Stimulated activated CD4-positive, alpha-beta T cell treated with anti-CD3 and anti-CD28 coated beads, Interleukin-1b, Interleukin-23, amount 100 ng/mL, for 24 hours (primary cell): ENCODE results near the gene TTI1.

Experiments used
- DNase-seq, 4 experiments: peaks; one replicate each; pipeline ENCODE4 v3.0.0-alpha.2; 2020; ENCODE audit warnings: low read depth in 4 of 4, low spot score in 1 of 4

Gene TTI1

GRCh38 chr20:38055294-38055693 lies 22.0 kb upstream of the TTI1 start:
- no peak for DNase-seq

GRCh38 chr20:38054647-38055046 lies 21.4 kb upstream of the TTI1 start:
- no peak for DNase-seq

GRCh38 chr20:38052870-38053269 lies 19.6 kb upstream of the TTI1 start:
- DNase-seq, result no peak

GRCh38 chr20:38050686-38051085 lies 17.4 kb upstream of the TTI1 start:
- DNase-seq, result no peak

GRCh38 chr20:38049800-38050199 lies 16.5 kb upstream of the TTI1 start:
- no peak for DNase-seq

GRCh38 chr20:38046572-38046971 lies 13.3 kb upstream of the TTI1 start:
- DNase-seq, result no peak

GRCh38 chr20:38044685-38045084 lies 11.4 kb upstream of the TTI1 start:
- no peak for DNase-seq

- DNase-seq, result peak in 1 of 4 experiments; percentile 14
Observed at GRCh38 chr20:38043512-38044300, 10.4 kb upstream of the TTI1 start.

GRCh38 chr20:38040276-38040675 lies 7.0 kb upstream of the TTI1 start:
- DNase-seq, result no peak

- no peak for DNase-seq
Observed at GRCh38 chr20:38036366-38036765, 3.1 kb upstream of the TTI1 start.

GRCh38 chr20:38034961-38035360 lies 1.7 kb upstream of the TTI1 start:
- DNase-seq, result no peak

- no peak for DNase-seq
Observed at GRCh38 chr20:38034108-38034649, 923 bp upstream of the TTI1 start.

- DNase-seq, result no peak
Observed at GRCh38 chr20:38032585-38033329, 499 bp downstream of the TTI1 start.

GRCh38 chr20:38031957-38032356 lies 1.3 kb downstream of the TTI1 start:
- no peak for DNase-seq

GRCh38 chr20:38029453-38029852 lies 3.8 kb downstream of the TTI1 start:
- no peak for DNase-seq

- no peak for DNase-seq
Observed at GRCh38 chr20:38024496-38024895, 8.8 kb downstream of the TTI1 start.

- DNase-seq, result no peak
Observed at GRCh38 chr20:38023181-38024001, 9.9 kb downstream of the TTI1 start.

GRCh38 chr20:38021087-38021772 lies 12.0 kb downstream of the TTI1 start:
- no peak for DNase-seq

GRCh38 chr20:38018385-38018784 lies 14.9 kb downstream of the TTI1 start:
- DNase-seq, result no peak

GRCh38 chr20:38017959-38018358 lies 15.3 kb downstream of the TTI1 start:
- no peak for DNase-seq

GRCh38 chr20:38013887-38014286 lies 19.4 kb downstream of the TTI1 start:
- DNase-seq, result no peak
